ENCODE measurements around the gene CCL25. TPM values are rescaled to one million over a fixed set of nuclear protein-coding genes. Genes with fewer than 3 reads are reported as not detected.

CCL25 gene
- total and polyA plus RNA-seq, 8 donors, result 5.1 TPM; not detected in 7

- Histone ChIP-seq H3K27me3 (peaks cover 0 to 9% (median 0%) of the 10 kb centered on the region in 3 donors), H3K4me3 (no peak overlapping the region), H3K4me1 (no peaks in the 10 kb centered on the region), H3K27ac (no peak overlapping the region), H3K36me3 (no peaks in the 10 kb centered on the region), H3K9me3 (peaks cover 24 to 56% (median 43%) of the 10 kb centered on the region in 4 donors)
- 92 to 98% (median 96%) methylated on average over 2 of the region's 2 CpGs for WGBS, 5 donors
- DNase-seq, result no peak
- TF ChIP-seq EP300 (IDR thresholded peaks at IDR 0.05), result no peak
- TF ChIP-seq POLR2A (IDR thresholded peaks at IDR 0.05), result no peak
- TF ChIP-seq, protein P1, sequence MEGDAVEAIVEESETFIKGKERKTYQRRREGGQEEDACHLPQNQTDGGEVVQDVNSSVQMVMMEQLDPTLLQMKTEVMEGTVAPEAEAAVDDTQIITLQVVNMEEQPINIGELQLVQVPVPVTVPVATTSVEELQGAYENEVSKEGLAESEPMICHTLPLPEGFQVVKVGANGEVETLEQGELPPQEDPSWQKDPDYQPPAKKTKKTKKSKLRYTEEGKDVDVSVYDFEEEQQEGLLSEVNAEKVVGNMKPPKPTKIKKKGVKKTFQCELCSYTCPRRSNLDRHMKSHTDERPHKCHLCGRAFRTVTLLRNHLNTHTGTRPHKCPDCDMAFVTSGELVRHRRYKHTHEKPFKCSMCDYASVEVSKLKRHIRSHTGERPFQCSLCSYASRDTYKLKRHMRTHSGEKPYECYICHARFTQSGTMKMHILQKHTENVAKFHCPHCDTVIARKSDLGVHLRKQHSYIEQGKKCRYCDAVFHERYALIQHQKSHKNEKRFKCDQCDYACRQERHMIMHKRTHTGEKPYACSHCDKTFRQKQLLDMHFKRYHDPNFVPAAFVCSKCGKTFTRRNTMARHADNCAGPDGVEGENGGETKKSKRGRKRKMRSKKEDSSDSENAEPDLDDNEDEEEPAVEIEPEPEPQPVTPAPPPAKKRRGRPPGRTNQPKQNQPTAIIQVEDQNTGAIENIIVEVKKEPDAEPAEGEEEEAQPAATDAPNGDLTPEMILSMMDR (IDR thresholded peaks at IDR 0.05), result no peak
- TF ChIP-seq POLR2AphosphoS5 (IDR thresholded peaks at IDR 0.05), result no peak
- intact Hi-C loops (cut with DNase I; ENCODE audit: low total_unique reads), result no loop called here
Observed at GRCh38 chr19:8093740-8094139, 41.2 kb downstream of the CCL25 start.

- H3K27me3 ChIP-seq, result peaks cover 0 to 8% (median 0%) of the 10 kb centered on the region in 3 donors
- H3K4me3 ChIP-seq, result no peak overlapping the region
- no peaks in the 10 kb centered on the region for H3K36me3 ChIP-seq
- TF ChIP-seq EP300 (IDR thresholded peaks at IDR 0.05), result no peak
- WGBS, 5 donors, result 81 to 94% (median 86%) methylated on average over 5 to 6 of the region's 6 CpGs
- peaks cover 24 to 54% (median 43%) of the 10 kb centered on the region in 4 donors for H3K9me3 ChIP-seq
- intact Hi-C loops (cut with DNase I; ENCODE audit: low total_unique reads), result no loop called here
- no peak for DNase-seq
- no peaks in the 10 kb centered on the region for H3K4me1 ChIP-seq
- H3K27ac ChIP-seq, result no peak overlapping the region
Observed at GRCh38 chr19:8094336-8094735, 41.8 kb downstream of the CCL25 start.

- TF ChIP-seq POLR2A (IDR thresholded peaks at IDR 0.05), result no peak
- no peak for DNase-seq
- Histone ChIP-seq H3K4me1 (no peaks in the 10 kb centered on the region), H3K36me3 (no peaks in the 10 kb centered on the region), H3K27me3 (no peaks in the 10 kb centered on the region), H3K4me3 (no peak overlapping the region), H3K9me3 (peaks cover 24 to 50% (median 41%) of the 10 kb centered on the region in 4 donors), H3K27ac (no peak overlapping the region)
- 60 to 85% (median 75%) methylated on average over 2 of the region's 2 CpGs for WGBS, 5 donors
- intact Hi-C loops (cut with DNase I; ENCODE audit: low total_unique reads), result no loop called here
Observed at GRCh38 chr19:8095354-8095886, 42.9 kb downstream of the CCL25 start.

DNA sequence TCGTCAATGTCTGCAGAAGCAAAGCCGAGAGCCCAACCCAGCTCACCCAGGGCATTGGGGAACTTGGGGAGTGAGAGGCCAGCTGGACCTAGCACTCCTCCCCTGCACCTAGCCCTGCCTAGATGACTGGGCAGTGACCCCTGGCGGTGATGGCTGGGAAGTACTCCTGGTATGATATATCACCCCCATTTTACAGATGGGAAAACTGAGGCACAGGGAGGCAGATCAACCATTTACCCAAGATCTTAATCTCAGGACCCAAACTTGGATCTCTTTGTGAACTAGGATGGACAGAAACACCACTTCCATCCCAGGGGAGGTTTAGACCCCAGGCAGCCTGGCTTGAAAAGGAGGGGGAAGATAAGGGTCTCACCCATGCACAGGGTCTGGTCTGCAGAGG lies 43.5 kb downstream of the CCL25 start:
- Histone ChIP-seq H3K4me1 (no peaks in the 10 kb centered on the region), H3K36me3 (no peaks in the 10 kb centered on the region), H3K9me3 (peaks cover 24 to 50% (median 41%) of the 10 kb centered on the region in 4 donors), H3K4me3 (no peak overlapping the region), H3K27me3 (no peaks in the 10 kb centered on the region), H3K27ac (no peak overlapping the region)
- TF ChIP-seq POLR2A (IDR thresholded peaks at IDR 0.05) (no peak), EP300 (IDR thresholded peaks at IDR 0.05) (no peak), POLR2AphosphoS5 (IDR thresholded peaks at IDR 0.05) (no peak)
- 93 to 100% (median 96%) methylated on average over 3 of the region's 3 CpGs for WGBS, 5 donors
- DNase-seq, result no peak
- intact Hi-C loops (cut with DNase I; ENCODE audit: low total_unique reads), result no loop called here

GRCh38 chr19:8097198-8097597 lies 44.6 kb downstream of the CCL25 start:
- intact Hi-C loops (cut with DNase I; ENCODE audit: low total_unique reads), result no loop called here
- Histone ChIP-seq H3K4me1 (no peaks in the 10 kb centered on the region), H3K4me3 (no peak overlapping the region), H3K36me3 (no peaks in the 10 kb centered on the region), H3K27me3 (no peaks in the 10 kb centered on the region), H3K9me3 (peaks cover 24 to 46% (median 41%) of the 10 kb centered on the region in 4 donors), H3K27ac (no peak overlapping the region)
- no peak for DNase-seq
- 89 to 98% (median 92%) methylated on average over 8 to 10 of the region's 10 CpGs for WGBS, 5 donors
- TF ChIP-seq POLR2AphosphoS5 (IDR thresholded peaks at IDR 0.05) (no peak), EP300 (IDR thresholded peaks at IDR 0.05) (no peak), POLR2A (IDR thresholded peaks at IDR 0.05) (no peak)

DNA sequence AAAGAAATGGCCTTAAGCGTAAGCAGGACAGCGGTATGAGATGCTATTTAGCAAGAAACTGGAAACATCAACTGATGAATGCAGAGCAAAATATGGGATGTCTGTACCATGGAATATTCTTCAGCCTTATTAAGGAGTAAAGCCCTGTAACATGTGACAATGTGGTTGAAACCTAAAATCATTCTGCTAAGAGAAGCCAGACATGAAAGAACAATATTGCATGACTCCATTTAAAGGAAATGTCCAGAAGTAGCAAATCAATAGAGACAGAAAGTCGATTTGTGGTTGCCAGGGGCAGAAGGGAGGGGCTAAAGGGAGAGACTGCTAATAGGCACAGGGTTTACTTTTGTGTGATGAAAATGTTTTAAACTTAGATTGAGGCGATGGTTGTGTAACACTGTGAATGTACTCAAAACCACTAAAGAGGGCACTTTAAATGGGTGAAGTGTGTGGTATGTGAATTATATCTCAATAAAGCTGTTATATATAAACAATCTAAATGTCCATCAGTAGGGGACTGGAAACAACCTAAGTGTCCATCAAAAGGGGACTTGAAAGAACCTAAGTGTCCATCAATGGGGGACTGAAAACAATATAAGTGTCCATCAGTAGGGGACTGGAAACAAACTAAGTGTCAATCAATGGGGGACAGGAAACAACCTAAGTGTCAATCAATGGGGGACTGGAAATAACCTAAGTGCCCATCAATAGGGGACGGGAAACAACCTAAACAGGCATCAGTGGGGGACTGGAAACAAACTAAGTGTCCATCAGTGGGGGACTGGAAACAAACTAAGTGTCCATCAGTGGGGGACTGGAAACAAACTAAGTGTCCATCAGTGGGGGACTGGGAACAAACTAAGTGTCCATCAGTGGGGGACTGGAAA lies 45.4 kb downstream of the CCL25 start:
- Histone ChIP-seq H3K4me1 (no peaks in the 10 kb centered on the region), H3K9me3 (peaks cover 24 to 46% (median 41%) of the 10 kb centered on the region in 4 donors), H3K27me3 (no peaks in the 10 kb centered on the region), H3K4me3 (no peak overlapping the region), H3K27ac (no peak overlapping the region), H3K36me3 (no peaks in the 10 kb centered on the region)
- intact Hi-C loops (cut with DNase I; ENCODE audit: low total_unique reads), result no loop called here
- TF ChIP-seq POLR2A (IDR thresholded peaks at IDR 0.05), result no peak
- TF ChIP-seq, protein P1 (IDR thresholded peaks at IDR 0.05), result no peak
- no peak for TF ChIP-seq POLR2AphosphoS5 (IDR thresholded peaks at IDR 0.05)
- TF ChIP-seq EP300 (IDR thresholded peaks at IDR 0.05), result no peak
- 76 to 90% (median 80%) methylated on average over 5 of the region's 5 CpGs for WGBS, 5 donors
- no peak for DNase-seq

Data from stomach (tissue), 9 donors.